GM21619 (cell line): ENCODE results near the gene YEATS4.

Experiments
- ATAC-seq: cut with Tn5 transposase; IDR thresholded peaks from one replicate; pipeline ENCODE4 v1.9.1; 2021; ENCODE audit not compliant: unreplicated experiment

YEATS4 gene

DNA sequence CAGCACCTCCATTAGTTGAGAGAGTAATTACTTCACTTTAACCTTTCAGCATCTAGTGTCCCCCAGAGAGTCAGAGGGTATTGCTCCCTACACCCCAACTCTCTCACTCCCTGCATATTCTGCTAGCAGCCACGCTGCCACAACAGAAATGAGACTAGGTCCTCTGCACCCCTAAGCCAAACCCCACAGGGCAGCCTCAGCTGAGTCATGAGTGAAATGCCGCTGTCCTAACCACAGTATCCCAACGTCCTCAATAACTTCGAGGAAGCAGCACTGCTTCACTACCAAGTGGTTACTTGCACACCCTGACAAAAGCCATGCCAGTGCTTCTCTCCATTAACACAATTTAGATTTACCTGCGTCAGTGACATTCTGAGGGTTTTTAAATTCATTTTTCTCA lies 18.2 kb upstream of the YEATS4 start:
- no peak for ATAC-seq

DNA sequence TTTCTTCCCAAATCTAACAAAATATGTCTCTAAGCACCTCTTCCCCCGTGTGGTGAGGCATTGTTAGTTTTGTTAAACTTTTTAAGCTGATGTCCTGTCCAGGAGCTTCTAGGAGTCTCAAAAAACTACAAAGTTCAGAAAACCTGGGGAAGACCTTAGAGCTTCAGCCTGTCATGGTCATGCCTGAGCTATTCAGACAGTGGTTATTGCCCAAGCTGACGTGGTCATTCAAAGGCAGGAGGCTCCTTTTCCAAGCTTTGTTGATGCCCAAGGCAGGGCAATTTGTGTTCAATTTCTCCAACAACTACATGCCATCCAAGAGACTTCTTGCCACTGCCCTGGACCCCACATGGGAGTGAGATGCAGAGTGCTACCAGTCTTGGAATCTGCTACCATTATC lies 17.1 kb upstream of the YEATS4 start:
- no peak for ATAC-seq

DNA sequence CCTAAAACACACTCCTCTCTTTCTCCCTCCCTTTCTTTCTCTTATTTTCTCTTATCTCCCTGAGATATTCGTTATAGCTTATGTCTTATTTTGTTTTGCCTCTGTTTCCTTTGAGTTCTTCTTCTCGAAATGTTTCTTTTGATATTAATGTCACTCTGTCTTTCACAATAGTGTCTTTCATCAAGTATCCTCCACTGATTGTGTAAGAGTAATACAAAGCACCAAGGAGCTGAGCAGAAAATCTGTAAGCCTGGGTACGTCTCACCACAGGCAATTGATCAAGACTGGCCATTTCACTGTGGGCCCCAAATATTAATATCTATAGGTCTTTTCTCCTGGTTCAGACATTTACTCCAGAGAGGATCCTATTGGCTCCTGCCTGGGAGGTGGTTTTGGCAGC lies 16.2 kb upstream of the YEATS4 start:
- no peak for ATAC-seq

DNA sequence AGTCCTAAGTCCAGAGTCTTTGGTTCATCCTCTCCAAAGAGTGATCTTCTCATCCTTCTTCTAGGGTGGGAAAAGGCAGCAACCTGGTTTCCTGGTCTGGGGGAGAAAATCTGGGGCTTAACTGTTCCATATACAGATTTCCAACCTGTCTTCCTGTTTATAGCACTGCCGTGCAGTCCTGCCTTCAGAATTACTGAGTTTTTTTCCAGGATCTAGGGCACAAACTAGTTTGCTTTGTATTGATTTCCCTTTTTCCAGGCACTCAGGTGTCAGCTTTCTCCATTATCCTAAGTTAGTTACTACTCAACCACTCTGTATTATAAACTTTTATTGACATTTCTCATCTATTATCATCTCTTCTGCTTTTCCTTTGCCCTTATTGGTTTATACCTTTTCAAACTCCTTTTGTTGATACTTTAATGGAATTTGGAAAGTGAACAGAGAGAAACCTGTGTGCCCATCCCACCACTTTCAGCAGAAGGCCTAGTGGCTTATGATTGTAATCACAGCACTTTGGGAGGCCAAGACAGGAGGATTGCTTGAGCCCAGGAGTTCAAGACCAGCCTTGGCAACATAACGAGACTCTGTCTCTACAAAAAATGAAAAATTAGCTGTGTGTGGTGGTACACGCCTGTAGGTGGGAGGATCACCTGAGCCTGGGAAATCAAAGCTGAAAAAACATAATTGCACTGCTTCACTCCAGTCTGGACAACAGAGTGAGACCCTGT lies 15.5 kb upstream of the YEATS4 start:
- no peak for ATAC-seq

DNA sequence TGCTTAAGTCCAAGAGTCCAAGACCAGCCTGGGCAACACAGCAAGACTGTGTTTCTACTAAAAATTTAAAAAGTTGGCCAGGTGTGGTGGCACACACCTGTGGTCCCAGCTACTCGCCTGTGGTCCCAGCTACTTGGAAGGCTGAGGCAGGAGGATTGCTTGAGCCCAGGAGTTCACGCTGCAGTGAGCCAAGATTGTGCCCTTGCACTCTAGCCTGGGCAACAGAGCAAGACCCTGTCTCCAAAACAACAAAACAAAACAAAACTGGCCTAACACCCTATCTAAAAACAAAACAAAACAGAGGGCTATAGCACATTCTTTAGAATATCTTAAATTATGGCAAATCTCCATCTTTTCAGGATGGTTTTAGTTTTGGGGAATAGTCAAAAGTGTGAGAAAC lies 14.5 kb upstream of the YEATS4 start:
- no peak for ATAC-seq

DNA sequence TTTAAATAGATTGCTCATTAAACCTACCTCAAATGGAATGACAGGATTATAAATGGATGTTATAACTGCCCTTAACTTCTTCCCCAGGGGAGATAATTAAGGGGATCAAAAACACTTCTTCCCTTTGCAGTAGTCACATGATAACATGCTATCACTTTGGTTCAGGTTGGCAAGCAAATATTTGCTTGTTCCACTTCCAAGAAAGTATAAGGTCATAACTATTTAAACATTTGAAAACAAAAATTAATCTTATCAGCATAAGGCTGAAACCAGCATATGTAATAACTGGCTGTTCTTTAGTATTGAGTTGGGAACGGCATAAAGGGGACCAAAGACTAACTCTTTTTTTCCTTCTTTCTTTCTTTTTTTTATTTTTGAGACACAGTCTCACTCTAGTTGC lies 13.8 kb upstream of the YEATS4 start:
- ATAC-seq: no peak

DNA sequence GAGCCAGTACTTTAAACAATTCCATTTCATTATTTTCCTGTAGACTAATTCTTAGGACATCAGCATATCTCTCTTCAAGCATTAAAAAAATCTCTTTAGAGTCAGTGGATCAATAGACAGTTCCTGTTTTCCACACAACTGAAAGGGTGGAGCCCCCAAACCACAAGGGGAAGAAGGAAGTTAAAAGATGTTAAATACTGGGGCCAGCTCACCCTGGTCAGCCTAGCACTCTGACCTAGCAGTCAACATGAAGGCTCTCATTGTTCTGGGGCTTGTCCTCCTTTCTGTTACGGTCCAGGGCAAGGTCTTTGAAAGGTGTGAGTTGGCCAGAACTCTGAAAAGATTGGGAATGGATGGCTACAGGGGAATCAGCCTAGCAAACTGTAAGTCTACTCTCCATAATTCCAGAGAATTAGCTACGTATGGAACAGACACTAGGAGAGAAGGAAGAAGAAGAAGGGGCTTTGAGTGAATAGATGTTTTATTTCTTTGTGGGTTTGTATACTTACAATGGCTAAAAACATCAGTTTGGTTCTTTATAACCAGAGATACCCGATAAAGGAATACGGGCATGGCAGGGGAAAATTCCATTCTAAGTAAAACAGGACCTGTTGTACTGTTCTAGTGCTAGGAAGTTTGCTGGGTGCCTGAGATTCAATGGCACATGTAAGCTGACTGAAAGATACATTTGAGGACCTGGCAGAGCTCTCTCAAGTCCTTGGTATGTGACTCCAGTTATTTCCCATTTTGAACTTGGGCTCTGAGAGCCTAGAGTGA lies 11.2 kb upstream of the YEATS4 start, which contains the start of gene LYZ:
Gene LYZ (plus strand): TSS at position 220 of the 777 bp plus-strand sequence. CDS start 28 bp downstream, at position 248.
- ATAC-seq: no peak

DNA sequence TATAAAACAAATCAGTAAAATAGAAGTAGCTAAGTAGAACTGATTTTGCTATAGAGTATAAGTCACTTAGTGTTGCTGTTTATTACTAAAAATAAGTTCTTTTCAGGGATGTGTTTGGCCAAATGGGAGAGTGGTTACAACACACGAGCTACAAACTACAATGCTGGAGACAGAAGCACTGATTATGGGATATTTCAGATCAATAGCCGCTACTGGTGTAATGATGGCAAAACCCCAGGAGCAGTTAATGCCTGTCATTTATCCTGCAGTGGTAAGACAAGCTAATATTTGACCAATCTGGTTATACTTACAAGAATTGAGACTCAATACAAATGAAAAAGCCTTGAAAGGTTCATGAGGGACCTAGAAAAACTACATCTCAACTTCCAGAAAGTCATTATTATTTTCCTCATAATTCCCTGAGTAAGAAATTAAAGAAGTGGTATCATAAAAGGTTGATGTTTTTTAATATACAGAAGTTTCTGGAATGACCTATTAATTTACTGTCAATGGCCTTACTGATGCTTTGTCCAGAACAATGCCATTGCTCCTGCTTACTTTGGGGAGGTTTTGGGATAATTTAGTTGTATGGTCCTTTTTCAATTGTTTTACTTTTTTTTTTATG lies 9.4 kb upstream of the YEATS4 start:
- no peak for ATAC-seq

DNA sequence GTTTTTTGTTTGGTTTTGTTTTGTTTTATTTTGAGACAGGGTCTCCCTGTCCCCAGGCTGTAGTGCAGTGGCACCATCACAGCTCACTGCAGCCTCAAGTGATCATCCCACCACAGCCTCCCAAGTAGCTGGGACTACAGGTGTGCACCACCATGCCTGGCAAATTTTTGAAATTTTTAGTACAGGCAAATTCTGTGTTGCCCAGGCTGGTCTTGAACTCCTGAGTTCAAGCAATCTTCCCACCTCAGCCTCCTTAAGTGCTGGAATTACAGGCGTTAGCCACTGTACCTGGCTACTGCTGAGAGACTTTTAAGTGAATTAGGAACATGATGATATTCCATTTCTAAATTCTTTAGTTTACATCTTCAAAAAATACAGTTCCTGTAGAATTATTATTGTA lies 8.8 kb upstream of the YEATS4 start:
- no peak for ATAC-seq

DNA sequence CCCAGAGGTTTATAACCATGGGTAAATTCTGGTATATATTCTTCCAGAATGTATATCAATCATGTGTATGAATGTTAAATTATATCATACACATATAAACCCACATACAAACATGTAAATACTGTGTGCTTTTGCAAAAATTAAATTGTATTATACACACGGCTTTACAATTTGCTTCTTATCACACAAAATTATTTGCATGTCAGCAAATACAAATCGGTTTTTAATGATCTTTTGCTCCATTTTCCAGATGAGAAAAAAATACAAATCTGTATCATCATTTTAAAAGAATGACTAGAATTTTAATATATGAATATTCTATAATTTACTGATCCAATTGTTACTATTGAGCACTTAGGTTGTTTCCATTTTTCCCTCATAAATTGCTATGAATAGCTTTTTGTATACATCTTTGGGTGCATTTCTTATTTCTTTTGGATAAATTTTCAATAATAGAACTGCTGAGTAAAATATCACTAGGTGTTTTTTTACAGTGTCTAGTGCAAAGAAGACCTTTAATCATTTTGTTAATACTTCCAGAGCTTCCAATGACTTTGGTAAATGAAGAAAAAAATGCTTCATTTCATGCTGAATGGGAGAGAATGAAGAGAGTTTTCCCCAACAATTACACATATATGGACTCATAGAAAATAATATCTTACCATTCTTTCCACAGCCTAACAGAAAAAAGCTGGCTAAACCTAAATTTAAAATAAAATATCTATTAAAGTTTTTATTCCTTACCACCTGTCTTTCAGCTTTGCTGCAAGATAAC lies 7.9 kb upstream of the YEATS4 start:
- no peak for ATAC-seq

DNA sequence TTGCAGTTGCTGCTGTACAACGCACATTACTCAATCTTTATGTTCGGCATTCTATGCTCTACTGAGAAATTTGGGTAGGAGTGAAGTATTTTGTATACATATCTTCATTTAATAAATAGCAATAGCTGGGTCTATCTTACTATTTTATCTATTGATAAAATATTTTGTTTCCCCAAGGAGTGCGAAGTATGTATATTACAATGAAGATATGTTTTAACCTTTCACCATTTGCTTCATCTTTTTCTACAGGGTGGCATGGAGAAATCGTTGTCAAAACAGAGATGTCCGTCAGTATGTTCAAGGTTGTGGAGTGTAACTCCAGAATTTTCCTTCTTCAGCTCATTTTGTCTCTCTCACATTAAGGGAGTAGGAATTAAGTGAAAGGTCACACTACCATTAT lies 6.6 kb upstream of the YEATS4 start:
- ATAC-seq: no peak

DNA sequence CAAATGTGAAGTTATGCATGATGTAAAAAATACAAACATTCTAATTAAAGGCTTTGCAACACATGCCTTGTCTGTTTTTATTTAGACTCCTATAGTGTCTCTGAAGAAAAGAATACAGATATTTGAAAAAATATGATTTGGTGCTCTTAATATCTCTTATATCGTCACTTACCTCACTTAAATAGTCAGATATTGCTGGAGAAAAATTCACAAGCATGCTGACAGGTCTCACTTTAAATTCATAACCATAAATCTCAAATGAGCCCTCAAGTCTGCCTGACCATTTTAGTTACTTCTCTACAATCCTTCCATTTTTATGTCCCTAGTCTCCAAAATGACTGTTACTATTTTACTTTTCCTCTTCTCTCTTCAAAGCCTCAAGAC lies 5.4 kb upstream of the YEATS4 start:
- ATAC-seq: no peak

DNA sequence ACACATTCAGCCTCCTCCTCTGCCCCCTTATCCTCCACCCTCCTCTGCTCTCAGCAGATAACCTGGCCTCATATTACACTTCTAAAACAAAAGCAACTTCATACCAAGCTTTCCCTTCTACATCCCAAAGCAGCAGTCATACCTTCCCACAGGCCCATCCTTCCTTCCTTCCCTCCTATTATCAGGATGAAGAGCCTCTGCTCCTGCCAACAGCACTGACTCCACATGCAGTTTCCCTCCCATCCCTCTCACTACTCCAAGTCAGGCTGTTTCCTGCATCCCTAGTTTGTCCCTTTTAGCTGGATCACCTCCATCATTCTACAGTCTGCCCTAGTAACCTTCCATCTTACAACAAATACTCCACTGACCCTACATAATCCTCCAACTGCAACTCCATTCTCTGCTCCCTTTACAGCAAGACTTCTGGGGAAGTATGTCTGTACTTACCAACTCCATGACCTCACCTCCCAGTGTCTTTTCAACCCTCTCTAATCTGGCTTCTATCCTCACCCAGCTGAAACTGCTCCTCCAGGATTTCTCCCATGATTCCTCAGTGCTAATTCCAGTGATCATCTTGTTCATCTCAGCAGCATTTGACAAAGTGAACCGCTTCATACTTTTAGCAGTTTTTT lies 4.9 kb upstream of the YEATS4 start:
- no peak for ATAC-seq

DNA sequence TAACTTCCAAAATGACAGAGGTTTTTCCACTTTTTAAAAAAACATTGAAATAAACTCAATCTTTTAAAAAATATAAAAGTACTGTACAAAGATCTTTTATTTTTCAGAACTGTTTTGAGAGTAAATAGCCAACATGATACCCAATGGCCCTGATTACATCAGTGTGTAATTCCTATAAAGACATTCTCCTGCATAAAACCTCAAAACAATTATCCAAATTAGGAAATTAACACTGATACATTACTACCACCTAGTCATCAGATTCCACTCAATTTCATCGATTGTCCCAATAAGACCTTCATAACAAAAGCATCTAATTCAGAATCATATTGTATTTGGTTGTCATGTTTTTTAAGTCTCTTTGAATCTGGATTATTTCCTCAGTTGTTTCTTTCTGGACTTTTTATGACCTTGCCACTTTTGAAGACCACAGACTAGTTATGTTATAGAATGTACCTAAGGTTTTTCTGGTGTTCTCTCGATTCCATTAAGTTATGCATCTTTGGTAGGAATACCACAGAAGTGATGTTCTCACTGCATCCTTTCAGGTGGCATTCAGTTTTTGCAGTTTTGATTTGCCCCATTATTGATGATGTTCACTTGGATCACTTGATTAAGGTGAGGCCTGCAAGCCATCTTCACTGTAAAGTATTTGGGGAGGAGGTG lies 4.0 kb upstream of the YEATS4 start:
- ATAC-seq: no peak

DNA sequence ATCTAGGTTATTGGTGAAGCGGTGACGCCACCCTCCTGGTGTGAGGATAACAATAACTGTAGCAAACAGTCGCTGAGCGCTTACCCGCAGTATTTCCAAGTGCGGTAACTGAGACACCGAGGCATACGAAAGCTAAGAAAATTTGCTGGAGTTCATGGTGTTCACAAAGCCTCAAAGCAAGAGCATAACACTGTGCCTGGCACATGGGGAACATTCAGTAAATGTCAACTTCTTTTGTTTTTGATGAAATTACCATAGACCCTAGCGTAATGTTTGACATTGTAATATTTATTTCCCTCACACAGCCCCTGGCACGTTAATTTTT lies 767 bp downstream of the YEATS4 start:
- ATAC-seq: no peak

DNA sequence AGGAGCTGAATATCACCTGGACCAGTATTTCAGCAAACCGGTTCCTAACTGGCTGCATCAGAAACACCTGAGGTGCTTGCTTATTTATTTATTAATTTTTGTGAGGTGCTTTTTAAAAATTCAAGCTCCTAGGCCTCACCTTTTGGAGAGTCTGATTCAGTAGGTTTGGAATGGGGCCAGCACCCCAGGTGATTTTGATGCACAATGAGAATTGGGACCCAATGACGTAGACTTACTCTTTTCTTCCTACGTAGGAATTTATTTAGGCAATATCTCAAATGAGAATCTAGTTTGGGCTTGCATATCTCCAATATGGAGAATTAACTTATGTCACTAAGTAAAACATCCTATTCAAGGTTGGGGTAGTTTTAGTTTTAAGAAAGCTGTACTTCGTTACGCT lies 7.3 kb downstream of the YEATS4 start:
- ATAC-seq: no peak

DNA sequence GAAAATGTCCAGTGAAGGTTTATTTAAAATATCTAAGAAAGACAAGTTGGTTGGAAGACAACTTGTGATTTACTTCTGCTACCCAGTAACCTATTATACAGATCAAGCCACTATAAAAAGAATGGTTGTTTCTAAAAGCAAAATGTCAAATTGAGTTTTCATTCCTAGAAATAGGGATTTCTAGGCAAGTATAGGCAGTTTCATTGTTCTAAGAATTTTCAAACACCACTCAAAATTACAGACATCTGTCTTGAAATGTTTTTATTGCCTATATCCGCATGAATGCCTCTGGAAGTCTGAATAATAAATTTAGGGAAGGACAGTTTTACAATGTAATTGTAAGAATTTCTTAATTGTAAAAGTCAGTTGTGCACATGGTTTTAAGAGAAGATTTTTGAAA lies 8.6 kb downstream of the YEATS4 start:
- no peak for ATAC-seq

DNA sequence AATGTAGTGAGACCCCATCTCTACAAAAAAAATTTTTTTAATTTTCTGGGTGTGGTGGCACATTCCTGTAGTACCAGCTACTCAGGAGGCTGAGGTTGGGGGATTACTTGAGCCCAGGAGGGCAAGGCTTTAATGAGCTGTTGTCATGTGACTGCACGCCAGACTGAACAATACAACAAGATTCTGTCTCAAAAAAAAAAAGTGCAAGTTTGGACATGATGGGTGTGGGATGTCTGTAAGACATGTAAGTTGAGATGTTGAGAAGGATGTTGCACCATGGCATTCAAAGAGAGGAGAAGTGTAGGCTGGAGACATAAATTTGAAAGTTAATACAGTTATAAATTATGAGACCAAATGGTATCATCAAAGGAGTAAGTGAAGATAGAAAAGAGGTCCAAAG lies 23.5 kb downstream of the YEATS4 start:
- ATAC-seq: no peak

DNA sequence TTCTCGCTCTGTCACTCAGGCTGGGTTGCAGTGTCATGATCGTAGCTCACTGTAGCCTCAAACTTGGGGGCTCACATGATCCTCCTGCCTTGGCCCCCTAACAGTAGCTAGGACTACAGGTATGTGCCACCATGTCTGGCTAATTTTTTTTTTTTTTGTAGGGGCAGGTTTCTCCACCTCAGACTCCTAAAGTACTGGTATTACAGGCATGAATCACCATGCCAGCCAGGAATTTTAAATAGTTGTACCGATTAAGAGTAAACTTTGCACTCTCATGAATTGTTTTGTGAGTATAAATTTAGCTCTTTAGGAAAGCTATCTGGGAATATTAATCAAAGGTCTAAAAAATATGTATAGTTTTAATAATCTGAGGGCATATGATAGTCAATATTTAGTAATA lies 25.5 kb downstream of the YEATS4 start:
- ATAC-seq: no peak

DNA sequence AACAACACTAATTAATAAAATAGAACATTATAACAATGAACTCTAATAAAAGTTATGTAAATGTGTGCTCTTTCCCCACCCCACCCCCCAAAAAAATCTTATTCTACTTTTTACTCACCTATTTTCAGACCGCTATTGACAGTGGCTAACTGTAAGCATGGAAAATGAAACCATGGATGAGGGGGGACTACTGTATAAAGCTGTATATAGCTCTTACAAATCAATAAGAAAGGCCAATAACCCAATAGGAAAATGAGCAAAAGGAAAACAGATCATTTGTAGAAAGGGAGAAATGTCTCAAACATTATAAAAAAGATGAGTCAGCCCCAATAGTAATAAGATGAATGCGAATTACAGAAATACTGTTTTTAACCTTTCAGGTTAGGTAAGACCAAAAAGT lies 27.4 kb downstream of the YEATS4 start:
- no peak for ATAC-seq

DNA sequence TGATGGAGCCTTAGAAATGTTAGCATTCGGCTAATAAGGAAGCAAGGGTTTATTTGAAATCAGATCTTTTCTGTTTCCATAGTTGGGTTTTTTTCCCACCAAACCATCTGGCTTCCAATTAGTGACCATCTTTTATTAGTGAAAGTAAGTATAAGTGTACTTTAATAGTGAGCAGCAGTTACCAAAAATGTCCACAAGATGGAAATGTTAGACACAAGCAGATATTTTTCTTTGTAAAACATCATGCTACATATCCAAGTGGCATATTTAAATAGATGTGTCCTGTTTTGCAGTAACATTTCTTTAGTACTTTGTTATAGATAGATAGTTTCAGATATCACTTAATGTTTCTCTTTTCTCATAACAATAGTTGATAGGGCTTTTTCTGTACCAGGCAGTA lies 28.8 kb downstream of the YEATS4 start:
- ATAC-seq: no peak
